HK-2 (cell line): ENCODE measurements around the gene KRTAP10-3.
A peak's percentile ranks its signal among the peaks of the same experiment; 100 is the strongest.

Experiments used
- DNase-seq: peaks from one replicate; pipeline ENCODE4 v3.0.0-alpha.2; 2018; ENCODE audit not compliant: unreplicated experiment

The KRTAP10-3 gene

GRCh38 chr21:44528634-44528995 is 30.0 kb downstream of the KRTAP10-3 start:
- DNase-seq, result no peak

GRCh38 chr21:44527983-44528633 is 30.5 kb downstream of the KRTAP10-3 start:
- DNase-seq, result no peak

- no peak for DNase-seq
Measured at GRCh38 chr21:44527156-44527982, 31.2 kb downstream of the KRTAP10-3 start.

- no peak for DNase-seq
Measured at GRCh38 chr21:44526096-44526997, 32.2 kb downstream of the KRTAP10-3 start.

GRCh38 chr21:44525391-44526095 is 33.1 kb downstream of the KRTAP10-3 start:
- no peak for DNase-seq

- DNase-seq, result no peak
Measured at GRCh38 chr21:44524414-44525371, 33.9 kb downstream of the KRTAP10-3 start.

- no peak for DNase-seq
Measured at GRCh38 chr21:44523567-44524413, 34.8 kb downstream of the KRTAP10-3 start.

GRCh38 chr21:44522753-44523204 is 35.8 kb downstream of the KRTAP10-3 start:
- DNase-seq, result no peak

GRCh38 chr21:44521928-44522752 is 36.5 kb downstream of the KRTAP10-3 start:
- DNase-seq, result no peak

- DNase-seq, result no peak
Measured at GRCh38 chr21:44521301-44521927, 37.2 kb downstream of the KRTAP10-3 start.

GRCh38 chr21:44520326-44521300 is 38.0 kb downstream of the KRTAP10-3 start:
- DNase-seq, result no peak

- no peak for DNase-seq
Measured at GRCh38 chr21:44519346-44520325, 39.0 kb downstream of the KRTAP10-3 start.

- no peak for DNase-seq
Measured at GRCh38 chr21:44518686-44519085, 39.9 kb downstream of the KRTAP10-3 start.

GRCh38 chr21:44517175-44517899 is 41.3 kb downstream of the KRTAP10-3 start:
- DNase-seq, result peak; percentile 78

GRCh38 chr21:44516828-44517174 is 41.8 kb downstream of the KRTAP10-3 start:
- DNase-seq, result no peak
